ENCODE results near the gene ZIC5. TPM values are rescaled to one million over a fixed set of nuclear protein-coding genes. Genes with fewer than 3 reads are reported as not detected.
A peak's percentile ranks its signal among the peaks of the same experiment; 100 is the strongest.
"Not testable (repeated sequence)": the region's sequence is repeated elsewhere in the genome, so short reads cannot be mapped to it uniquely, and the experiment has no call there.

Gene ZIC5
- total and polyA plus RNA-seq, 8 donors, result not detected

DNA sequence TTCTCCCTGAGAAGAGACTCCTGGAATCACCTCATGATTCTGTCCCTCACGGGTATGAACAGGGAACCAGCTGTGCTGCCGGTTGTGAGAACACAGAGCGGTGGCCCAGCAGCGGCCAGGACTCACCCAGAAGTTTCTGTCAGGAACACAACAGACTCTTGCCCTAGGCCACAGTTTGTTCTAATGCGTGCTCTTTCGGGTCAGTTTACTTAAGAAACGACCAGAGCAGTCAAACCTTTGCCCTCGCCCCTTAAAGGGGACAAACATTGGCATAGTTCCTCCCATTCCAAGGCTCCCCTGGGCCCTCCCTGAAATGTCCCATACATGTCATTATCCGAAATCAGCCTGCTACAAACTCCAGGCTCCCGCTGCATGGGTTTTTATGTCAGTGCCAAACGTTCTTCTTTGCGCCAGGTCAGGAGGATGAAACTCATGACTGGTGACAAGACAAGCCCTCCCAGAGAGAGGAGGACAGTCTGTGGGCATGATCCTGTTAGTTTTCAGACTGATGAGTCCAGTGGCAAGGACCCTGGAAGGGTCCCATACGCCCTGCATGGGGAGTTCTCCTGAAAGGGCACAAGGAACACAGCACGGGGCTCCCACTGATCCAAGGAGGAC lies 18.3 kb downstream of the ZIC5 start:
- WGBS, 5 donors, result 55 to 65% (median 59%) methylated on average over 13 to 14 of the region's 14 CpGs
- Histone ChIP-seq H3K27ac (no peak overlapping the region), H3K4me1 (peaks cover 18 to 29% (median 23%) of the 10 kb centered on the region in 4 donors), H3K27me3 (peaks cover 28 to 98% (median 50%) of the 10 kb centered on the region in 3 donors), H3K4me3 (no peak overlapping the region), H3K9me3 (peaks cover 0 to 3% (median 0%) of the 10 kb centered on the region in 4 donors), H3K36me3 (no peaks in the 10 kb centered on the region)
- no peak for TF ChIP-seq EP300 (IDR thresholded peaks at IDR 0.05)
- no peak for TF ChIP-seq CTCF (IDR thresholded peaks at IDR 0.05)
- TF ChIP-seq POLR2AphosphoS5 (IDR thresholded peaks at IDR 0.05), result no peak
- TF ChIP-seq POLR2A (IDR thresholded peaks at IDR 0.05), result no peak
- DNase-seq, result no peak
- intact Hi-C loops (cut with DNase I; ENCODE audit: low total_unique reads), result no loop called here

GRCh38 chr13:99951666-99952065 lies 19.9 kb downstream of the ZIC5 start:
- H3K27me3 ChIP-seq, result peaks cover 15 to 98% (median 35%) of the 10 kb centered on the region in 3 donors
- H3K36me3 ChIP-seq; H3K4me3 ChIP-seq; H3K27ac ChIP-seq; DNase-seq; H3K9me3 ChIP-seq; intact Hi-C loops (cut with DNase I; ENCODE audit: low total_unique reads): not testable (repeated sequence)
- WGBS, 5 donors, result 89 to 100% (median 98%) methylated on average over 1 of the region's 1 CpG
- H3K4me1 ChIP-seq, result peaks cover 12 to 14% (median 13%) of the 10 kb centered on the region in 4 donors

- no peak for TF ChIP-seq POLR2A (IDR thresholded peaks at IDR 0.05)
- no peak for TF ChIP-seq CTCF (IDR thresholded peaks at IDR 0.05)
- no peak for TF ChIP-seq EP300 (IDR thresholded peaks at IDR 0.05)
- TF ChIP-seq POLR2AphosphoS5 (IDR thresholded peaks at IDR 0.05), result no peak
- Histone ChIP-seq H3K9me3 (no peaks in the 10 kb centered on the region), H3K4me1 (no peaks in the 10 kb centered on the region), H3K4me3 (no peak overlapping the region), H3K36me3 (no peaks in the 10 kb centered on the region), H3K27ac (no peak overlapping the region), H3K27me3 (peaks cover under 1 to 98% (median 20%) of the 10 kb centered on the region in 3 donors)
- 67 to 71% (median 69%) methylated on average over 8 of the region's 8 CpGs for WGBS, 5 donors
- DNase-seq, result no peak
- intact Hi-C loops (cut with DNase I; ENCODE audit: low total_unique reads), result no loop called here
Measured at GRCh38 chr13:99949679-99950413, 21.7 kb downstream of the ZIC5 start.

DNA sequence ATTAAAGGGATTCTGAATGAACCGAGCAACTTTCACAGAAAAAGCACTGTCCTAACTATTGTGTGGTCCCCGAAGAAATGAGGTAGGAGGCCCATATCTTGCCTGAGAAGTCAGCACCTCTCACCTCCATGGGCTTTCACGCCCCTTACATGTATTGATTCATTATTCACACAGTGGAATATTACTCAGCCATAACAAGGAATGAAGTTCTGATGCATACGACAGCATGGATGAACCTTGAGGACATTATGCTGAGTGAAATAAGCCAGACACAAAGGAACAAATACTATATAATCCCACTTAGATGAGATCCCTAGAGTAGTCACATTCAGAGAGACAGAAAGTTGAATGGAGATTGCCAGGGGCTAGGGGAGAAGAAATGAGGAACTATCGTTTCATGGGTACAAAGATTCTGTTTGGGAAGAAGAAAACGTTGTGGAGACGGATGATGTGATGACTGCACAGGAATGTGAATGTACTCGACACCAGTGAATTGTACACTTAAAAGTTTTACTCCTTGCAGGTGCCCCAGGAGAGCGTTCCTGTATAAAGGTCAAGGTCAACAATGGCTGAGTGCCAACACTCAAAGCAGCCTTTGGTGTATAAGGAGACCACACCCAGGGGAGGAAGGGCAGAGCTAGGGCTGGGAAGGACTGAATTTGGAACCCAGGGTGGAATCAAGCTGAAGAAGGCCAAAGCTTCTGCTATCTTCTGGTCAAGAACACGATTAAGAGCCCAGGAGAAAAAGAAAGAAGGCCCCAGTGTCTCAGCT lies 22.5 kb downstream of the ZIC5 start:
- Histone ChIP-seq H3K27ac (no peak overlapping the region), H3K9me3 (no peaks in the 10 kb centered on the region), H3K4me1 (no peaks in the 10 kb centered on the region), H3K36me3 (no peaks in the 10 kb centered on the region), H3K27me3 (peaks cover 0 to 98% (median 14%) of the 10 kb centered on the region in 3 donors), H3K4me3 (no peak overlapping the region)
- intact Hi-C loops (cut with DNase I; ENCODE audit: low total_unique reads), result no loop called here
- TF ChIP-seq POLR2AphosphoS5 (IDR thresholded peaks at IDR 0.05) (no peak), POLR2A (IDR thresholded peaks at IDR 0.05) (no peak), CTCF (IDR thresholded peaks at IDR 0.05) (no peak), EP300 (IDR thresholded peaks at IDR 0.05) (no peak)
- DNase-seq, result peak in 1 of 2 donors; percentile 34
- 61 to 69% (median 65%) methylated on average over 10 of the region's 10 CpGs for WGBS, 5 donors
